HepG2 (cell line): ENCODE measurements around the gene STOM. TPM values are rescaled to one million over a fixed set of nuclear protein-coding genes. Genes with fewer than 3 reads are reported as not detected.

Experiments
- ATM ChIP-seq: fragments of 450-650 bp; IDR thresholded peaks from 2 replicates; pipeline ENCODE4 v1.7.1; 2017; ENCODE audit warnings: mild to moderate bottlenecking, borderline replicate concordance
- FOXM1 ChIP-seq: sonication (generic); formaldehyde crosslinking; IDR thresholded peaks from 2 replicates; pipeline ENCODE4 v1.5.0; 2020; ENCODE audit warnings: missing genetic modification reagents
- GATAD2A ChIP-seq: IDR thresholded peaks from 2 replicates; pipeline ENCODE4 v1.6.1; 2016
- RBM39 ChIP-seq: fragments of 200-400 bp; formaldehyde crosslinking; IDR thresholded peaks from one replicate; pipeline ENCODE4 v1.6.1; 2018; ENCODE audit warnings: antibody characterized with exemption, mild to moderate bottlenecking, low read depth, low read length; ENCODE audit not compliant: poor library complexity, severe bottlenecking
- SOX13 ChIP-seq, 3 experiments: fragments of 450-650 bp in 1 of 3; sonication (generic) in 1 of 3; formaldehyde crosslinking in 1 of 3; IDR thresholded peaks in 2 of 3; conservative IDR thresholded peaks in 1 of 3; 2 replicates each; pipeline versions ENCODE4 v1.5.0 to v1.6.1; 2016 to 2020; ENCODE audit warnings: antibody characterized with exemption in 1 of 3, mild to moderate bottlenecking in 1 of 3, missing compliant biosample characterization in 1 of 3, missing genetic modification reagents in 1 of 3, moderate library complexity in 1 of 3
- SOX5 ChIP-seq: IDR thresholded peaks from 2 replicates; pipeline ENCODE4 v1.6.1; 2016; ENCODE audit warnings: borderline replicate concordance
- TP53 ChIP-seq: sonication (generic); formaldehyde crosslinking; conservative IDR thresholded peaks from 2 replicates; pipeline ENCODE4 v1.4.0; 2020; ENCODE audit warnings: missing genetic modification reagents
- ZNF501 ChIP-seq: sonication (generic); formaldehyde crosslinking; IDR thresholded peaks from 2 replicates; pipeline ENCODE4 v1.5.1; 2020; ENCODE audit warnings: mild to moderate bottlenecking, moderate library complexity, missing genetic modification reagents
- ZNF891 ChIP-seq: sonication (generic); formaldehyde crosslinking; IDR thresholded peaks from 2 replicates; pipeline ENCODE4 v1.5.0; 2020; ENCODE audit warnings: mild to moderate bottlenecking, missing genetic modification reagents
- polyA plus RNA-seq, 8 experiments: library from polyadenylated mRNA; depleted of rRNA in 3 of 8; stranded (reverse) in 7 of 8; unstranded in 1 of 8; fragments of >200 nt; fragmentation: Illumina TruSeq in 4 of 8; extraction: Trizol in 4 of 8; gene quantifications; 2 replicates each; pipeline versions ENCODE4 v1.2.1 to v1.2.3, GENCODE V29; 2011 to 2016; ENCODE audit warnings: low read depth in 4 of 8, missing spikeins in 1 of 8, mixed read lengths in 1 of 8; ENCODE audit not compliant: insufficient read depth in 1 of 8
- total RNA-seq, 5 experiments: library from RNA; depleted of rRNA; stranded (reverse); fragments of >200 nt; fragmentation: Illumina TruSeq; extraction: Trizol; gene quantifications; 2 replicates each; pipeline ENCODE4 v1.2.3, GENCODE V29; 2016; ENCODE audit warnings: low read depth in 1 of 5
- TF ChIP-seq, protein P1 (sequence below): sonication (generic); formaldehyde crosslinking; IDR thresholded peaks from 2 replicates; pipeline ENCODE4 v1.4.0; 2020; ENCODE audit warnings: missing genetic modification reagents, low read depth, mild to moderate bottlenecking, borderline replicate concordance
- TF ChIP-seq, protein P2 (sequence below): sonication (generic); formaldehyde crosslinking; IDR thresholded peaks from 2 replicates; pipeline ENCODE4 v1.8.1; 2023; ENCODE audit warnings: mild to moderate bottlenecking, moderate library complexity, missing genetic modification reagents
- TF ChIP-seq, protein P3 (sequence below): sonication (generic); formaldehyde crosslinking; IDR thresholded peaks from 2 replicates; pipeline ENCODE4 v1.4.0; 2020; ENCODE audit warnings: mild to moderate bottlenecking, missing genetic modification reagents
- TF ChIP-seq, protein P4 (sequence below): sonication (generic); formaldehyde crosslinking; IDR thresholded peaks from 2 replicates; pipeline ENCODE4 v1.9.0; 2022; ENCODE audit warnings: low read depth, missing genetic modification reagents
- TF ChIP-seq, protein P5 (sequence below): sonication (generic); formaldehyde crosslinking; IDR thresholded peaks from 2 replicates; pipeline ENCODE4 v1.5.1; 2020; ENCODE audit warnings: mild to moderate bottlenecking, missing genetic modification reagents

Gene STOM
- total and polyA plus RNA-seq, 2 of the 13 experiments (the other 11 are each of a cell fraction or from before 2014, with no cell fraction given), result 43.6 to 165 TPM

DNA sequence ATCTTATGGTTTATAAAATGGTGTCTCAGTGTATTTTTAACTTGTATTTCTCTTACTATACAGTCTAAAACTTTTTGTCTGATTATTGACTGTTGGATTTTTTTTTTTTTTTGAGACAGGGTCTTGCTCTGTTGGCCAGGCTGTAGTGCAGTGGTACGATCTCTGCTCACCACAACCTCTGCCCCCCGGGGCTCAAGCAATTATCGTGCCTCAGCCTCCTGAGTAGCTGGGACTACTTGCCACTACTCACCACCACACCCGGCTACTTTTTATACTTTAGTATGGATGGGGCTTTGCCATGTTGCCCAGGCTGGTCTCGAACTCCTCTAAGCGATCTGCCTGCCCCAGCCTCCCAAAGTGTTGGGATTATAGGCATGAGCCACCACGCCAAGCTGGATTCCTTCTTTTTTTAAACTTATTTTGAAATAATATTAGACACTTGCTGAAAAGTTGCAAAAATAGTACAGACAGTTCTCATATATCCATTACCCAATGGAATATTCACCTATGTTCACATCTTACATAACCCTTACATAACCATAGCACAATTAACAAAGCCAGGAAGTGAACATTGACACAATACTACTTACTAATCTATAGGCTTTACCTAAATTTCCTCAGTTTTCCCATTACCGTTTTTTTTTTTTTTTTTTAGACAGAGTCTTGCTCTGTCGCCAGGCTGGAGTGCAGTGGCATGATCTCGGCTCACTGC, 47.2 kb downstream of the STOM start (continued):
- TF ChIP-seq GATAD2A (CRISPR knock-in tag), result 0 out of 2 replicates have a peak, but pooled peaks have one; percentile 24
- no peak for TF ChIP-seq SOX13 (IDR thresholded peaks at IDR 0.05)
- peak in 1 of 2 experiments; percentile 67; a peak in 1 of 4 replicates for TF ChIP-seq SOX13 (CRISPR knock-in tag; conservative IDR thresholded peaks at IDR 0.05 in 1 of 2, IDR thresholded peaks at IDR 0.05 in 1 of 2)
- TF ChIP-seq, protein P1, sequence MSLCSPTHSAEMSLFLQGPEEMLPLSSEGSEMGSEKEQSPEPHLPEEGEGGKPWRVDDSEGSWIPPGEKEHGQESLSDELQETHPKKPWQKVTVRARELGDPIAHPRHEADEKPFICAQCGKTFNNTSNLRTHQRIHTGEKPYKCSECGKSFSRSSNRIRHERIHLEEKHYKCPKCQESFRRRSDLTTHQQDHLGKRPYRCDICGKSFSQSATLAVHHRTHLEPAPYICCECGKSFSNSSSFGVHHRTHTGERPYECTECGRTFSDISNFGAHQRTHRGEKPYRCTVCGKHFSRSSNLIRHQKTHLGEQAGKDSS (CRISPR knock-in tag), result no peak
- no peak for TF ChIP-seq ZNF891 (CRISPR knock-in tag)
- peak; percentile 67; the same call in 1 of the 2 replicates for TF ChIP-seq ZNF501 (CRISPR knock-in tag)
- TF ChIP-seq, protein P2, sequence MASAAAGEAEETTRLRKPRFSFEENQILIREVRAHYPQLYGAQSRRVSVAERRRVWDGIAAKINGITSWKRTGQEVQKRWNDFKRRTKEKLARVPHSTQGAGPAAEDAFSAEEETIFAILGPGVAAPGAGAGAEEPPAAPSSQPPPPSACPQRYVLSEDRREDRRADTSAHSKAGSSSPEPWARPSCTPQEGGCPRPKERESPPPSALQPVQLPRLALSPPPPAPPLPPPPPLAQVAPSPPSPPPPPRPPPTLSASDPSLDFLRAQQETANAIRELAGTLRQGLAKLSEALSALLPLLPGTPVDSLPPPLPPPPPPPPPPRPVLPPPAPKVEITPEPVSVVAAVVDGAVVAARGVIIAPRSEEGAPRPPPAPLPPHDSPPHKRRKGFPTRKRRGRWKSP, result 0 out of 2 replicates have a peak, but pooled peaks have one; percentile 35
- TF ChIP-seq, protein P3, sequence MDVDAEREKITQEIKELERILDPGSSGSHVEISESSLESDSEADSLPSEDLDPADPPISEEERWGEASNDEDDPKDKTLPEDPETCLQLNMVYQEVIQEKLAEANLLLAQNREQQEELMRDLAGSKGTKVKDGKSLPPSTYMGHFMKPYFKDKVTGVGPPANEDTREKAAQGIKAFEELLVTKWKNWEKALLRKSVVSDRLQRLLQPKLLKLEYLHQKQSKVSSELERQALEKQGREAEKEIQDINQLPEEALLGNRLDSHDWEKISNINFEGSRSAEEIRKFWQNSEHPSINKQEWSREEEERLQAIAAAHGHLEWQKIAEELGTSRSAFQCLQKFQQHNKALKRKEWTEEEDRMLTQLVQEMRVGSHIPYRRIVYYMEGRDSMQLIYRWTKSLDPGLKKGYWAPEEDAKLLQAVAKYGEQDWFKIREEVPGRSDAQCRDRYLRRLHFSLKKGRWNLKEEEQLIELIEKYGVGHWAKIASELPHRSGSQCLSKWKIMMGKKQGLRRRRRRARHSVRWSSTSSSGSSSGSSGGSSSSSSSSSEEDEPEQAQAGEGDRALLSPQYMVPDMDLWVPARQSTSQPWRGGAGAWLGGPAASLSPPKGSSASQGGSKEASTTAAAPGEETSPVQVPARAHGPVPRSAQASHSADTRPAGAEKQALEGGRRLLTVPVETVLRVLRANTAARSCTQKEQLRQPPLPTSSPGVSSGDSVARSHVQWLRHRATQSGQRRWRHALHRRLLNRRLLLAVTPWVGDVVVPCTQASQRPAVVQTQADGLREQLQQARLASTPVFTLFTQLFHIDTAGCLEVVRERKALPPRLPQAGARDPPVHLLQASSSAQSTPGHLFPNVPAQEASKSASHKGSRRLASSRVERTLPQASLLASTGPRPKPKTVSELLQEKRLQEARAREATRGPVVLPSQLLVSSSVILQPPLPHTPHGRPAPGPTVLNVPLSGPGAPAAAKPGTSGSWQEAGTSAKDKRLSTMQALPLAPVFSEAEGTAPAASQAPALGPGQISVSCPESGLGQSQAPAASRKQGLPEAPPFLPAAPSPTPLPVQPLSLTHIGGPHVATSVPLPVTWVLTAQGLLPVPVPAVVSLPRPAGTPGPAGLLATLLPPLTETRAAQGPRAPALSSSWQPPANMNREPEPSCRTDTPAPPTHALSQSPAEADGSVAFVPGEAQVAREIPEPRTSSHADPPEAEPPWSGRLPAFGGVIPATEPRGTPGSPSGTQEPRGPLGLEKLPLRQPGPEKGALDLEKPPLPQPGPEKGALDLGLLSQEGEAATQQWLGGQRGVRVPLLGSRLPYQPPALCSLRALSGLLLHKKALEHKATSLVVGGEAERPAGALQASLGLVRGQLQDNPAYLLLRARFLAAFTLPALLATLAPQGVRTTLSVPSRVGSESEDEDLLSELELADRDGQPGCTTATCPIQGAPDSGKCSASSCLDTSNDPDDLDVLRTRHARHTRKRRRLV (CRISPR knock-in tag), result no peak
- TF ChIP-seq FOXM1, result no peak
- 0 out of 2 replicates have a peak, but pooled peaks have one; percentile 29 for TF ChIP-seq TP53 (CRISPR knock-in tag)
- TF ChIP-seq, protein P4, sequence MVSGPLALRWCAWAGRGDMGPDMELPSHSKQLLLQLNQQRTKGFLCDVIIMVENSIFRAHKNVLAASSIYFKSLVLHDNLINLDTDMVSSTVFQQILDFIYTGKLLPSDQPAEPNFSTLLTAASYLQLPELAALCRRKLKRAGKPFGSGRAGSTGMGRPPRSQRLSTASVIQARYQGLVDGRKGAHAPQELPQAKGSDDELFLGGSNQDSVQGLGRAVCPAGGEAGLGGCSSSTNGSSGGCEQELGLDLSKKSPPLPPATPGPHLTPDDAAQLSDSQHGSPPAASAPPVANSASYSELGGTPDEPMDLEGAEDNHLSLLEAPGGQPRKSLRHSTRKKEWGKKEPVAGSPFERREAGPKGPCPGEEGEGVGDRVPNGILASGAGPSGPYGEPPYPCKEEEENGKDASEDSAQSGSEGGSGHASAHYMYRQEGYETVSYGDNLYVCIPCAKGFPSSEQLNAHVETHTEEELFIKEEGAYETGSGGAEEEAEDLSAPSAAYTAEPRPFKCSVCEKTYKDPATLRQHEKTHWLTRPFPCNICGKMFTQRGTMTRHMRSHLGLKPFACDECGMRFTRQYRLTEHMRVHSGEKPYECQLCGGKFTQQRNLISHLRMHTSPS (CRISPR knock-in tag), result no peak
- TF ChIP-seq RBM39, result no peak
- peak; percentile 56; the same call in 1 of the 2 replicates for TF ChIP-seq SOX5 (CRISPR knock-in tag)
- no peak for TF ChIP-seq ATM
- TF ChIP-seq, protein P5, sequence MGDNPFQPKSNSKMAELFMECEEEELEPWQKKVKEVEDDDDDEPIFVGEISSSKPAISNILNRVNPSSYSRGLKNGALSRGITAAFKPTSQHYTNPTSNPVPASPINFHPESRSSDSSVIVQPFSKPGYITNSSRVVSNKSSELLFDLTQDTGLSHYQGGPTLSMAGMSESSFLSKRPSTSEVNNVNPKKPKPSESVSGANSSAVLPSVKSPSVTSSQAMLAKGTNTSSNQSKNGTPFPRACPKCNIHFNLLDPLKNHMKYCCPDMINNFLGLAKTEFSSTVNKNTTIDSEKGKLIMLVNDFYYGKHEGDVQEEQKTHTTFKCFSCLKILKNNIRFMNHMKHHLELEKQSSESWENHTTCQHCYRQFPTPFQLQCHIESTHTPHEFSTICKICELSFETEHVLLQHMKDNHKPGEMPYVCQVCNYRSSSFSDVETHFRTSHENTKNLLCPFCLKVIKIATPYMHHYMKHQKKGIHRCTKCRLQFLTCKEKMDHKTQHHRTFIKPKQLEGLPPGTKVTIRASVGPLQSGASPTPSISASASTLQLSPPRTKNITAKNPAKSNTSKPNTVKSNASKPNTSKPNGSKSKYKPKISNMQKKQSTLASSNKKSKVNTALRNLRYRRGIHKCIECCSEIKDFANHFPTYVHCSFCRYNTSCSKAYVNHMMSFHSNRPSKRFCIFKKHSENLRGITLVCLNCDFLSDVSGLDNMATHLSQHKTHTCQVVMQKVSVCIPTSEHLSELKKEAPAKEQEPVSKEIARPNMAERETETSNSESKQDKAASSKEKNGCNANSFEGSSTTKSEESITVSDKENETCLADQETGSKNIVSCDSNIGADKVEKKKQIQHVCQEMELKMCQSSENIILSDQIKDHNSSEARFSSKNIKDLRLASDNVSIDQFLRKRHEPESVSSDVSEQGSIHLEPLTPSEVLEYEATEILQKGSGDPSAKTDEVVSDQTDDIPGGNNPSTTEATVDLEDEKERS (CRISPR knock-in tag), result 0 out of 2 replicates have a peak, but pooled peaks have one; percentile 1
